Activated B cell treated with CpG ODN at 0.5 μM for 24 hours (primary cell): ENCODE results near the gene MTREX. TPM values are rescaled to one million over a fixed set of nuclear protein-coding genes. Genes with fewer than 3 reads are reported as not detected.
A peak's percentile ranks its signal among the peaks of the same experiment; 100 is the strongest.

Source experiments
- ATAC-seq: fragments of 200-7000 bp; cut with Tn5 transposase; one replicate; pipeline ENCODE4 v1.10.0; 2021; ENCODE audit warnings: low read depth, mild to moderate bottlenecking, moderate library complexity
- CTCF ChIA-PET: fragments of 350-600 bp; sonication (Branson Sonifier 250); formaldehyde crosslinking; loops from one replicate; lab custom pipeline; 2021; ENCODE audit warnings: antibody characterized with exemption; lab: Charles Lee
- POLR2A ChIA-PET: fragments of 350-600 bp; sonication (Branson Sonifier 250); formaldehyde crosslinking; loops from one replicate; lab custom pipeline; 2021; ENCODE audit warnings: antibody characterized with exemption; lab: Charles Lee
- DNase-seq: peaks from one replicate; pipeline ENCODE4 v3.0.0; 2022
- H3K27ac Mint-ChIP-seq: one replicate; pipeline ENCODE4 v1.8.0; 2020; ENCODE audit warnings: mixed read lengths
- H3K27me3 Mint-ChIP-seq: one replicate; pipeline ENCODE4 v1.8.0; 2021; ENCODE audit warnings: mixed read lengths
- H3K36me3 Mint-ChIP-seq: one replicate; pipeline ENCODE4 v1.8.0; 2021; ENCODE audit warnings: low read depth, mixed read lengths
- H3K4me1 Mint-ChIP-seq: one replicate; pipeline ENCODE4 v1.8.0; 2021; ENCODE audit warnings: mixed read lengths
- H3K4me3 Mint-ChIP-seq: one replicate; pipeline ENCODE4 v1.8.0; 2020; ENCODE audit warnings: mild to moderate bottlenecking, mixed read lengths
- H3K9me3 Mint-ChIP-seq: one replicate; pipeline ENCODE4 v1.8.0; 2020; ENCODE audit warnings: mixed read lengths
- intact Hi-C: fragments of 100-400 bp; cut with micrococcal nuclease; formaldehyde crosslinking; loops from one replicate; pipeline ENCODE4 v1.15.1; 2024
- total RNA-seq: library from RNA; stranded (reverse); gene quantifications from 2 replicates; pipeline ENCODE4 v1.2.3, GENCODE V29; 2022
- TF ChIP-seq, protein P1 (sequence below): fragments of 200-600 bp; IDR thresholded peaks from one replicate; pipeline ENCODE4 v1.8.0; 2022; ENCODE audit warnings: antibody characterized with exemption, mild to moderate bottlenecking

MTREX gene
- total RNA-seq, 1 donor from 2014 or later, result 106 TPM

DNA sequence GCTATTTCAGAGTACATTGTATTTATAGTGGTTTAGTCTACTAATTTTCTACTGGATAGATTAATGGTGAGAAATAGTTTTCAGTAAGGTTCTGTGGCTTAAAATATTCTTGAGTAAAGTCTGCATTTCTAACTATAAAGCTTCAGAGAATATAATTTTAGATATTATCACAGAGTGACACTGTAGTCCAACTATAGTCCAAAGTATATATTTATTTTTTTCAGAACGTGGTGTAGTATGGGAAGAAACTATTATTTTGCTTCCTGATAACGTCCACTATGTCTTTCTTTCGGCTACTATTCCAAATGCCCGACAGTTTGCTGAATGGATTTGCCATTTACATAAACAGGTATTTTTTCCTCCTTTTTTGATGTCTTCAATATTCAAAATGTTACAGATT, 35.3 kb downstream of the MTREX start:
- intact Hi-C loops, result loop anchor here (5.0 to 10.0 kb wide), 2 partner anchors 192 to 859 kb away; partner anchors contain the start of gene PLPP1
- no peaks in the 10 kb centered on the region for H3K27me3 Mint-ChIP-seq
- no peak overlapping the region for H3K27ac Mint-ChIP-seq
- H3K36me3 Mint-ChIP-seq, result peaks cover 71% of the 10 kb centered on the region
- ATAC-seq, result no peak
- peaks cover 16% of the 10 kb centered on the region for H3K4me1 Mint-ChIP-seq
- no peak for DNase-seq
- no peak overlapping the region for H3K4me3 Mint-ChIP-seq
- no peaks in the 10 kb centered on the region for H3K9me3 Mint-ChIP-seq
- ChIA-PET CTCF (interaction anchor here (1.2 to 2.0 kb wide), 3 partner anchors 16 to 349 kb away, joined by 4 to 5 read pairs (median 5); no protein-coding TSS in a partner anchor), POLR2A (no interaction called here)
- TF ChIP-seq, protein P1, sequence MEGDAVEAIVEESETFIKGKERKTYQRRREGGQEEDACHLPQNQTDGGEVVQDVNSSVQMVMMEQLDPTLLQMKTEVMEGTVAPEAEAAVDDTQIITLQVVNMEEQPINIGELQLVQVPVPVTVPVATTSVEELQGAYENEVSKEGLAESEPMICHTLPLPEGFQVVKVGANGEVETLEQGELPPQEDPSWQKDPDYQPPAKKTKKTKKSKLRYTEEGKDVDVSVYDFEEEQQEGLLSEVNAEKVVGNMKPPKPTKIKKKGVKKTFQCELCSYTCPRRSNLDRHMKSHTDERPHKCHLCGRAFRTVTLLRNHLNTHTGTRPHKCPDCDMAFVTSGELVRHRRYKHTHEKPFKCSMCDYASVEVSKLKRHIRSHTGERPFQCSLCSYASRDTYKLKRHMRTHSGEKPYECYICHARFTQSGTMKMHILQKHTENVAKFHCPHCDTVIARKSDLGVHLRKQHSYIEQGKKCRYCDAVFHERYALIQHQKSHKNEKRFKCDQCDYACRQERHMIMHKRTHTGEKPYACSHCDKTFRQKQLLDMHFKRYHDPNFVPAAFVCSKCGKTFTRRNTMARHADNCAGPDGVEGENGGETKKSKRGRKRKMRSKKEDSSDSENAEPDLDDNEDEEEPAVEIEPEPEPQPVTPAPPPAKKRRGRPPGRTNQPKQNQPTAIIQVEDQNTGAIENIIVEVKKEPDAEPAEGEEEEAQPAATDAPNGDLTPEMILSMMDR, result no peak

DNA sequence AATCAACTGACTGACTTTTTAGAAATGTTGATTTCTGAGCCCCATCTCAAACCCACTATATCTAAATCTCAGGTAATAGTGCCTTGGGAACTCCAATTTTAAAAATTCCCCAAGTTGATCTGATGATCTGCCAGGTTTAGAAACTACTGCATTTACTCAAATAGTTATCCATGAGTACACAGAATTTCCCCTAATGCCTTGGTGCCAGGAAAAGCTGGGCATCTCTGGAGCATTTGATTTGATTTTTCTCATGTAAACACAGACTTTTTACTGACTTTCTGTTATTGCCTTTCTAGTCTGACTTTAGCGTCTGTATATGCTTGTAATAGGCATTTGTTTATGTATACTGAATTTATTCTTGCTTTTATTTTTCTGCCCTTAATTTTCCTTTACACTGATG, 35.8 kb downstream of the MTREX start:
- TF ChIP-seq, protein P1, result no peak
- Mint-ChIP-seq H3K9me3 (no peaks in the 10 kb centered on the region), H3K4me3 (no peak overlapping the region), H3K27ac (no peak overlapping the region), H3K27me3 (no peaks in the 10 kb centered on the region), H3K4me1 (peaks cover 11% of the 10 kb centered on the region), H3K36me3 (peaks cover 76% of the 10 kb centered on the region)
- DNase-seq (no peak), ATAC-seq (no peak)
- POLR2A ChIA-PET, result interaction anchor here (0.5 kb wide), 1 partner anchor 348 kb away, joined by 3 read pairs; no protein-coding TSS in a partner anchor
- intact Hi-C loops, result loop anchor here (1.0 to 10.0 kb wide), 4 partner anchors 171 to 859 kb away; partner anchors contain the start of gene PLPP1
- CTCF ChIA-PET, result interaction anchor here (0.9 to 2.0 kb wide), 3 partner anchors 16 to 349 kb away, joined by 4 to 5 read pairs (median 4); no protein-coding TSS in a partner anchor

DNA sequence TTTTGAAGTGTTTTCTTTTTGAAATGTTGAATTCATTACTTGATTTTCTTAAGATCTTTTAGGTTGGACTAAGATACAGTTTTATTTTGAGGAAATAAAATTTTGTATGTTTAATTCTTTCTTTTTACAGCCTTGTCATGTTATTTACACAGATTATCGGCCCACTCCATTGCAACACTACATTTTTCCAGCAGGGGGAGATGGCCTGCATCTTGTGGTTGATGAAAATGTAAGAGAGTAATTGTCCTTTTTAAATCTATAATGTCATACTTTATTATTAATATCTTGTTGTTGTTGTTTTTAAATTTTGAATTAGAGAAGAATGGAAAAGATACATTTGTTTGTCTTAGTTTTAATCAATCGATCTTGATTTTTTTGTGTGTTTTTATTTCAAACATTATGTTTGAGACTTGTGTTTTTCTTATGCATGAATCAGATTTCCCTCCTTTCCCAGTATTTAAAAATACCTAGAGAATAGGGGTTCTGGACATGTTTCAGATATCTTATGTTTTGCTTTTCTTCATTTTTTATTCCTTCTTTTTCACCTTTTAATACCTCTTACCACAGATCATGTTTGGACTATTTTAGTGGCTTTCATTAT, 36.7 kb downstream of the MTREX start:
- Mint-ChIP-seq H3K36me3 (peaks cover 78% of the 10 kb centered on the region), H3K4me3 (no peak overlapping the region), H3K27ac (peak overlapping the region; percentile 41), H3K4me1 (peaks cover 3% of the 10 kb centered on the region), H3K27me3 (no peaks in the 10 kb centered on the region), H3K9me3 (no peaks in the 10 kb centered on the region)
- ChIA-PET CTCF (interaction anchor here (0.9 to 1.4 kb wide), 2 partner anchors 17 to 348 kb away, joined by 4 read pairs; no protein-coding TSS in a partner anchor), POLR2A (interaction anchor here (0.5 kb wide), 1 partner anchor 347 kb away, joined by 3 read pairs; no protein-coding TSS in a partner anchor)
- intact Hi-C loops, result loop anchor here (1.0 to 10.0 kb wide), 4 partner anchors 172 to 858 kb away; partner anchors contain the start of gene PLPP1
- TF ChIP-seq, protein P1, result no peak
- DNase-seq (no peak), ATAC-seq (peak; percentile 52)

DNA sequence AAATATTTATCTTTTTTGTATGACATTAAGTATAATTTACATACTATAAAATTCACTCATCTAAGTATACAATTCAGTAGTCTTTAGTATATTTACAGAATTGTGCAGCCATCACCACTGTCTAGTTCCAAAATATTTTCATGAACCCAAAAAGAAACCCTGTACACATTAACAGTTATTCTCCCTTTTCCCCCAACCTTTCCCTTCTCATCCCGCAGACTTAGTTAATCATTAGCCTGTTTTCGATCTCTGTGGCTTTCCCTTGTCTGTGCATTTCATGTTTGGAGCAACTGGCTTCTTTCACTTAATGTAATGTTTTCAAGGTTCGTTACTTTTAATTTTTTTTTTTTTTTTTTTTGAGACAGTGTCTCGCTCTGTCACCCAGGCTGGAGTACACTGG, 37.5 kb downstream of the MTREX start:
- TF ChIP-seq, protein P1, result no peak
- ATAC-seq, result no peak
- peaks cover 7% of the 10 kb centered on the region for H3K4me1 Mint-ChIP-seq
- H3K27ac Mint-ChIP-seq, result no peak overlapping the region
- ChIA-PET CTCF (no interaction called here), POLR2A (no interaction called here)
- DNase-seq, result no peak
- H3K9me3 Mint-ChIP-seq, result no peaks in the 10 kb centered on the region
- intact Hi-C loops, result loop anchor here (10.0 kb wide), 1 partner anchor 189 kb away; the partner anchor contains the start of gene PLPP1
- H3K4me3 Mint-ChIP-seq, result no peak overlapping the region
- H3K36me3 Mint-ChIP-seq, result peaks cover 83% of the 10 kb centered on the region
- H3K27me3 Mint-ChIP-seq, result no peaks in the 10 kb centered on the region

DNA sequence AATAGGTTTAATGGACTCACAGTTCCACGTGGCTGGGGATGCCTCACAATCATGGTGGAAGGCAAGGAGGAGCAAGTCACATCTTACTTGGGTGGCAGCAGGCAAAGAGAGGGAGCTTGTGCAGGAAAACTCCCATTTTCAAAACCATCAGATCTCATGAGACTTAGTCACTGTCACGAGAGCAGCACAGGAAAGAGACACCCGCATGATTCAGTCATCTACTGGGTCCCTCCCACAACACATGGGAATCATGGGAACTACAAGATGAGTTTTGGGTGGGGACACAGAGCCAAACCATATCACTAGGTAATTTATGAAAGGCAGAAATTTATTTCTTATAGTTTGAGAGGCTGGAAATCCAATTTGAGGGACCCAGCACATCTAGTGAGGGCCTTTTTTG, 40.0 kb downstream of the MTREX start:
- TF ChIP-seq, protein P1, result no peak
- Mint-ChIP-seq H3K4me3 (no peak overlapping the region), H3K9me3 (no peaks in the 10 kb centered on the region), H3K27me3 (no peaks in the 10 kb centered on the region), H3K4me1 (peaks cover 18% of the 10 kb centered on the region), H3K36me3 (peaks cover 78% of the 10 kb centered on the region), H3K27ac (no peak overlapping the region)
- DNase-seq (no peak), ATAC-seq (no peak)
- intact Hi-C loops, result loop anchor here (10.0 kb wide), 1 partner anchor 187 kb away; the partner anchor contains the start of gene PLPP1
- ChIA-PET CTCF (no interaction called here), POLR2A (no interaction called here)
